Dedifferentiated amniotic fluid mesenchymal stem cell (primary cell): ENCODE measurements around the gene SPRING1.
A peak's percentile ranks its signal among the peaks of the same experiment; 100 is the strongest.

ENCODE experiments used
- DNase-seq: peaks from one replicate; pipeline ENCODE4 v3.0.0-alpha.2; 2016; ENCODE audit errors: extremely low spot score

The SPRING1 gene

DNA sequence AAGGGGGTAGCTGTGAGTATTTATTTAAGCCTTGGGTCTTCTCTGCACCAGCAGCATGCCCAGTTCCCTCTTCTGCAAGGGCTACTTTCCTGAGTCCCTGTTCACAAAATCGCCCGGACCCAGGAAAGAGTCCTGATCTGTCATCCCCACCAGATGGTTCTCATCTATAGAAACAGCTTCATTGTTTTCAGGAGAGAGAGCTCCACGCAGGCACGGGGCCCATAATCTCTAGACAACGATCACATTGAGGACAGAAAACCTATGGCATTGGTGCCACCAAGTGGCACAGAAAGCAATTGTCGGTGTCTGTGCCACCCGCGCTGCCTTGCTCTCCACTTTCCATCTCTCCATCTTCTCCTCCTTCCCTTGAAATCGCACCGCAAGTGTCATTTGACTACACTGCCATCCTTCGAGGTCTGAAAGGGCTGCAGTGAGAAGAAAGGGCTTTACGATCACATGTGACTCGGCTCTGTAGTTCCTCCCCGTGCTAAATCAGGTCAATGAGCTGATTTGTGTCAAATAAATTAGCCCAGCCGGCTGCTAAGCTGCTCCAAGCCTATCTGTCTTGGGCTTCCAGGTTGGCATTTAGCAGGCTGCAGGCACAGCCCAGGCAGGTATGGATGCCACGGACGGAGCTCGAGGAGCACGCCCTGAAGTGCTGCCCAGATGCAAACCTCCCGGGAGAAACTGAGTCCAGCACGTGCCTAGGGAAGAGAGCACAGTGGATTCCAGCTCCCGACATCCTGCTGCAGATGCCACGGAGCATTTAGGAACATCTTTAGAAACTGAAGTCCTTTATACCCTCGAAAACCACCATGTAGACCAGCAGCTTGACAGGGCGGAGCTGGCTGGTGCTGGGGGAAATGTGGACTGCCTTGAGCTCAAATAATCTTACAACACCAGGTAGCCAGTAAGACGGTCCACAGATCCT is 28.8 kb downstream of the SPRING1 start:
- peak; percentile 79 for DNase-seq

DNA sequence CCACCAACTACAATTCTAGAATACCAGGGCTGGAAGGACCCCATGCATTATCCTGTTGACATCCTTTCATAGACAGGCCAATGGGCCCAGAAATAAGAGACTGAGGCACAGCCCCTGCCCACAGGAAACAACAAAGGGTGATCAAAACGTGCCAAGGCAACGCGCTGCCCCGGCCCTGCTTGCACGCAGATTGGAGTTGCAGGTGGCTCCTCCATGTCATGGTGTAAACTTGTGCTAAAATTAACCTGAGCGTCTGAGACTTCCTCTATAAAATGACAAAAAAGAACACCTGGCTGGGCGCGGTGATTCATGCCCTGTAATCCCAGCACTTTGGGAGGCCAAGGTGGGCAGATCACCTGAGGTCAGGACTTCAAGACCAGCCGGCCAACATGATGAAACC is 30.1 kb downstream of the SPRING1 start:
- no peak for DNase-seq

DNA sequence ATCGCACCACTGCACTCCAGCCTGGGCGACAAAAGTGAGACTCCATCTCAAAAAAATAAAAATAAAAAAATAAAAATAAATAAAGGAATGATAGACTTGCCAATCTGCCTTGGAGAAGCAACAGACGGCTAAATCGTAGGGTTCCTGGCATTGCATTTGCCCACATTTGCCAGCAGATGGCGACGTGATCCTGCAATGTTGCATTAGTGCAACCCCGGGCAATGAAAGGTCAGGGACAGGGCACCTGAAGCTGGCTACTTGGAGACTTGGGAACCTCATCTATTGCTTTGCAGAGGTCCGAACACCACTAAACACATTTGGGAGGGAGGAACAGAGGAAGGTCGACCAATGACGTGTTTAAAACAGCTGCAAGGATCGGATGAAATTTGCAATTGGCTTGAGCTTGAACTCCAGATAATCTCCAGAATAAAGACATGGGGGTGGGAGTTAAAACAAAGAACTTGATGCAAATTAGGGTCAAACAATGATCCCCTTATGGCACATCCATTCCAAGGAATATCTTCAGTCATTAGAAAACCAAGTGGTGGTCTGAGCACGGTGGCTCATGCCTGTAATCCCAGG is 34.6 kb downstream of the SPRING1 start:
- DNase-seq = no peak

DNA sequence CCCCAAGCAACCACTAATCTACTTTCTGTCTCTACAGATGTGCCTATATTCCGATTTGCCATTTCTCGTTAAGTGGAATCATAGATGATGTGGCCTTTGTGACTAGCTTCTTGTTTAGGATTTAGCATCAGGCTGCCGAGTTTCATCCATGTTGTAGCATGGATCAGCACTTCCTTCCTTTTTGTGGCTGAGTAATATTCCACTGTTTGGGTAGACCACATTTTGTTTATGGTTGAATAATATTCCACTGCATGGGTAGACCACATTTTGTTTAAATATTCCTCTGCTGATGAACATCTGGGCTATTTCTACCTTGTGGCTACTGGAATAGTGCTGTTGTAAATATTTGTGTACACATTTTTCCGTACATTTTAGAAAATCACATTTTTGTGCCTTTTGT is 36.4 kb downstream of the SPRING1 start:
- no peak for DNase-seq

DNA sequence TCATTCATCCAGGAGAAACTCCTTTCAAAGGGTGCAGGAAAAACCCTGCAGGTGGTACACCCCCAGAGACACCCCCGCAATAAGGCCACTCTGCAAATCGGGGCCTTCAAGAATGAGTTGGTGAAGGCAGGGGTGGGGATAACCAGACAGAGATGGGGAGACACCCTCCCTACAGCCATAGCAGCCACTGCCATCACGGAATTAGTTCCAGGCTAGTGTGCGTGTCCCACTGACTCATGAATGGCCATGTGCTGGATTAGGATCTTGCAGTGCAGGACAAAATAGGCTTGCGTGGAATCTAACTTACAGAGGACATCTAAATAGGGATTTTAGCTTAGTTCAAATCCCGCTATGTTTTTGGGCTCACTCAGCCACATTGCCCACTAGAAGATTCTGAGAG is 37.8 kb downstream of the SPRING1 start:
- no peak for DNase-seq

DNA sequence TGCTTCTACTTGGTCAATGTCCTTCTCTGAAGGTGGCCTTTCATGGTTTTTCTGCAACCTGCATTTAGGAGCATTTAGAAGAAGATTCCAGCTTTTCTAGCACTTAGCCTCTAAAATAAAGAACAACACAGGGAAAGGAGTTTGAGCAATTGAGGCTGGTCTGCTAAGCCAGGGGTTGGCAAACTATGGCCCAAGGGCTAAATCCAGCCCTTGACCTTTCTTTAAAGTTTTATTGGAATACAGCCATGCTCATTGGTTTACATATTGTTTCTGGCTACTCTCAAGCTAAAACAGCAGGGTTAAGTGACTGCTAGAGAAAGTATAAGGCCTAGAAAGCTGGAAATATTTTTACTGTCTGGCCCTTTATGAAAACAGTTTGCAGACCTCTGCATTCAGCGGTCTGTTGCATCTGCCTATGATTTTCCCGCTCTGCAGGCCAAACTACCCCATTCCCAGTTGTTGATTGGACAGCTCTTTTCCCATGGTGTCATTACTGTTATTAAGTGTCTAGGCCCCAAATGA is 39.3 kb downstream of the SPRING1 start:
- DNase-seq = no peak

DNA sequence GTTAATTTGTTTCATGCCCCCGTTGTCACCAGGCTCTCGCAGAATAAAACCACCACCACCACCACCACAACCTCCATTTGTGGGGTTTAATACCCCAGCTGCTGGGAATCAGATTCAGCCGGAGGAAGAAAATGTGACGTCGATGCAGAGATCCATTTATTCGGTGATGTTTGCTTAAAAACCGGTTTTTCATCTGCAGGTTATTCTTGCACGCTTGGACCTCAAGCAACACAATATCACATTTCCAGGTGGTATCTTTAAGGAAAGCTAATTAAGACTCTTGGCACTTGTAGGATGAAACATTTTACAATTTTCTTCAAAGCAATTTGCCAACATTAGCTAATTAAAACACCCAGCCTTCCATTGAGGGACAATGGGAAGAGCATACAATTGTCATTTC is 39.8 kb downstream of the SPRING1 start:
- no peak for DNase-seq

DNA sequence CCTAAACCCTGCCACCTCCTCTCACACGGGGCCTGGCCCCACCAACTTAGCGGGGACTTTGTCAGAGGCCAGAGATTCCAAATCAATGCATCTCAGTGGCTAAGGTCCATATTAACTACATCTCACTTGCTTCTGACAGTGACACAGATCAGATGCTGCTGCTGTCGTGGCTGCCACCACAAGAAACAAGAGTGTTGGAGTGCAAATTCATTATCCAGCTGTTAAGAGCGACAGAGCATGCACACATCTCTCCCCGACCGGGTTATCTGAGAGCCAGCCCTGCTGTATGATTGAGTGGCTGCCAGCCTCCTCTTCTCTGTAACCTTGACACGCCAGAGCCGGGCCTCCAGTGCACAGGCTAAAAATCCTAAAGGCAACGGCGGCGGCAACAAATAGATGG is 40.2 kb downstream of the SPRING1 start:
- DNase-seq = no peak

DNA sequence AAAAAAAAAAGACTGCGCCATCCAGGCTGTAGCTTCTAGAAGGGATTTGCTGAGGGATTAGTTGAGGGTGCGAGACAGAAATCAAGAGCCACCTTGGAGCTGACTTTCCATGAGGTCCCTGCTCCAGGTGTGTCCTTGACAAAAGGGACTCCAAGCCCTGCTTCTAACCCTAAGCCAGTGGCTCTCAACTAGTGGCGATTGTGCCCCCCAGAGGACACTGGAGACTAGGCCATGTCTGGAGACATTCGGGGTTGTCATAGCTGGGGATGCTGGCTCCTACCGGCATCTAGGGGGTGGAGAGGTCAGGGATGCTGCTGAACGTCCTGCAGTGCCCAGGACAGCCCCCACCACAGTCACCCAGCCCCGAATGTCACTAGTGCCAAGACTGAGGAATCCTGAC is 40.6 kb downstream of the SPRING1 start:
- DNase-seq = no peak

DNA sequence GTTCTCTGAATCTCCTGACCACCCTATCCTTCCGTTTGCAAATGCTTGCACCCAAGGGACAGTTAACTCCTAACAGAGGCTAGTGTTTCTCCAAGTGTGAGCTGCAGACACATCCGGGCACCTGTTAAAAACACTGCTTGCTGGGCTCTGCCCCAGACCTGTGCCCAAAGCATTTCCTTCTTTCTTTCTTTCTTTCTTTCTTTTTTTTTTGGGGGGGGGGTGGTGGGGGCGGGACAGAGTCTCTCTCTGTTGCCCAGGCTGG is 42.5 kb downstream of the SPRING1 start:
- no peak for DNase-seq

DNA sequence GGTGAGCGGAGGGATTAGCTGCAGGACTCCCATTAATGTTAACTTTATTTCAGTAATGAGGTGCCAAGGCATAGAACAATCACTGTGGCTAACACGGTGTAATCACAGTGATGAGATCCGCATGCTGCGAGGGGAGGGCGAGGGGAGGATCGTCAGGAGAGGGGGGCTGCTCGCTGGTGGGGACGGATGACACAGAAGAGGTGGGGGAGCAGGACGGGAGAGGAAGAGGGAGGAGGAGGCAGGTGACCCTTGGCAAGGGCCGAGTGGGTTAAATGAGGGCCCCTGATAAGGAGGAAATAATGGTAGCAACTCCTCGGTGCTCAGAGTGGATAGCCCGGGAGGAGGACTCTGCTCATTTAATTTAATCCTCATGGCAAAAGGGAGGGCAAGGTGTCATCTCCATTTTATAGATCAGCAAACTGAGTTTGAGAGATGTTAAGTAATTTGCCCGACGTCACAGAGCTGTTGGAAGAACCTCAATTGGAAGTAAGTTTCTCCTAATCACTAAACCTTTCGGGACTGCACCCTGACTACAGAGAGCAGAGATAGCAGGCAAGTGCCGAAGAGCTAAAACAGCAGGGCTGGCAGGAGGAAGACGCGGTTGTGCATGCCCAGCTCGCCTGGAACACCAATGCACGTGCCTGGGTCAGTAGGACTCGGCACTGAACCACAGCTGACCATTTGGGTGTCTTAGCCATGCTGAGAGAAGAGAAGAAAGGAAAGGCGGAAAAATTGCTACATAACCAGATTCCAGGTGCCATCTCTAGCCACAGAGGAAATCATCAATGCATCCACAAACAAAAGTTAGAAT is 43.0 kb downstream of the SPRING1 start:
- no peak for DNase-seq

DNA sequence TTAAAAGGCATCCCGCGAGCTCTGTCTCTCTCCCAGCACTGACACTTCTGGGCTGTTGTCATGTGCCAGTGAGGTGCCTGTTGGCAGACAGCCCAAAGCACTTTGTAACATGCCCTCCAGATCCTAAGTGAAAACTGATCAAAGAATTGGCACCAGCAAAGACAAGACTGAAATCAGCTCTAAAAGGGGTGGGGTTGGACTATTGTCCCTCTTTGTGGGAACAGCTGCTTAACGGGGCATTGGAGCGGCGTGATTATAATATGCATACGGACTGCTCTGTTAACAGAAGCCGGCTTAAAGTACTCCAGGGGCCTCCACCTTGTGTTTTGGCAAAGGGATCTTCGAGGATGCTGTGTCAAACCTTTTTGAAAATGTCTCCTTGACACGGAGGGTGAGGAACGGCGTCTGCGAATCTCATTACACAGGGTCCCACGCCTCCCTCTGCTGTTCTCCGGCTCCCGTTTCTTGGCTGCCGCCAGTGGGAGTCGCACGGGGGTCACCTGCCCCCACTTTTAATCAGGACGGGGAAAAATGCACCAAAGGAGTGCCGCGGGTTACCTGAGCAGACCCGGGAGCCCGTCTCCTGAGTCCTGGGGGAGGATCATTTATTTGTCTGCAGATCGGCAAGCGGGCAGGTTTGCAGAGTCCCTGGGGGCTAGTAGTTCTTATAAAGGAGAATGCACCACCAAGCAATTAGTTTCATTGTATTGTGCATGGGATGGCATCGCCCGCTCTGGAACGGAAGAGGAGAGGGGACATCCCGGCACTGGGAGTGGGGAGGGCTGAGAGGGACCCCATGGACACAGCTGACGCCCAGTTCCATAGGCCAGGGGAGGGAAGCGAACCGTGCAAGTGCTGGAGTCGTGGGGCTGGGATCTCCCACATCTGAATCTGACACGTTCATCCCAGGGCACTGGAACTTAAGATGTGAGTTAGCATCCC is 44.3 kb downstream of the SPRING1 start:
- DNase-seq = no peak

DNA sequence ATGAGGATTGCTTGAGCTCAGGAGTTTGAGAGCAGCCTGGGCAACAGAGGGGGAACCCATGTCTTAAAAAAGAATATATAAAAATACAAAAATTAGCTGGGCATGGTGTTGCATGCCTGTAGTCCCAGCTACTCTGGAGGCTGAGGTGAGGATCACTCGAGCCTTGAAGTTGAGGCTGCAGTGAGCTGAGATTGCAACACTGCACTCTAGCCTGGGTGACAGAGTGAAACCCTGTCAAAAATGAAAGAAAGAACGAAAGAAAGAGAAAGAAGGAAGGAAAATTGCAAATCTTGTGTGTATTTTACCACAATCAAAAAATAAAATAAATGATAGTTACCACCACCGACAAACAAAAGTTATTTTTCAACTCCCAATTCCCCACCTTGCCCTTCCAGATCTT is 45.3 kb downstream of the SPRING1 start:
- DNase-seq = no peak

DNA sequence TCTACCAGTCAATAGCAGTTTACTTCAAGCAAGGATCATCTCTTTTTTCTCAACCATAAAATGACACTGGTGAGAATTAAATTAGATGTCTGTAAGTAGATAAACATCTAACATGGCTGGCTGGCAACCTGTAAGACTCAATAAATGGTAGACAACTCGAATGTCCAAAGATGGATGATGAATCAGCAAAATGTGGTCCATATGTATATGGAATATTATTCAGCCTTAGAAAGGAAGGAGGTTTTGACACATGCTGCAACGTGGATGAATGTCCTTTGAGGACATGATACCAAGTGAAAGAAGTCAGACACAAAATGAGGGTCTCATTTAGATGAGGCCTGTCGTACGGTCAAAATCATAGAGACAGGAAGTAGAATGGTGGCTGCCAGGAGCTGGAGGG is 46.2 kb downstream of the SPRING1 start:
- no peak for DNase-seq

DNA sequence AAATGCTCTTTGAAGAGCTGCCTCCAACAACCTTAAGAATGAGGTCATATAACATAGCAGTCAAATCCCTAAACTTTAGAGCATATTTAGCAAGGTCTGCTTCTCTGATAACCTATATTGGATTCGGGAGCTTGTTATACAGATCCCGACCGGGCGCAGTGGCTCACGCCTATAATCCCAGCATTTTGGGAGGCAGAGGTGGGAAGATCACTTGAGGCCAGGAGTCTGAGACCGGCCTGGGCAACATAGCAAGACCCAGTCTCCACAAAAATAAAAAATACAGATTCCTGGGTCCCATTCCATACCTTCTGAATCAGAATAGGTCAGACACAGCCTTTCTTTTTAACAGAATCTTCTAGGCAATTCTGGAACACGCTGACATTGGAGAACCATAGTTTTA is 46.7 kb downstream of the SPRING1 start:
- DNase-seq = no peak

DNA sequence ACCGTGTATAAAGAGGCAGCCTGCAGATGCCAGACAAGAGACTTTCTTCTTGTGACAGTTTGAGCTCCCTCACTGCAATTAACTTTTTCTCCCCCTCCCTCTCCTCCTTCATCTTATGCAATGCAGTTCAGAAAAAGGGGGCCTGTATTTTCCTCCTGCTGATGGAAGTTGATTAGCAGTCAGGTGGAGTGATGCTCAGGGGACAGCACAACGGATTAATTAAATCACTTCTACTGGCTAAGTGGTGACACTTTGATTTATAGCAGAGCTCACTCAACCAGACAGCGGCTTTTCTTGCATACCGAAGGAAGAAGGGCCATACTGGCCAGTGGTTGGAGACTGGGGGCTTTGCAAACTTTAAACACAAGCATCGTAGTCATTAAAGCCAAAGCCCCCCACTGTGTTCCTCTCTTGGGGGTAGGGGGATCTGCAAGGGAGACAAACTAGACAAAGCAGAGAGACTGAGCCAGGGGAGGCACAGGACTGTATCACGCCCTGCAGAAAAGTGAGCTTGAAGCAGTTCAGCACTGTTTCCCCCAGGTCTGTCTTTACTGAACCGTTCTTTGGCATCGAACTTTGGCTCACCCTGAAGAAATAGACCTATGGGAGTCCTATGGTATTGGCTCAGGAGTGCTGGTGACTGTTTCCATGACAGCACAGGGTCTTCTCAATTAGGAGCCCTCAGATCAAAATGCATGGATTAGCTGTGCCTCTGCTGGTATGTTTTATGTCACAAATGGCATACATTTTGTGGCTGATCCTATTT is 47.7 kb downstream of the SPRING1 start:
- no peak for DNase-seq

DNA sequence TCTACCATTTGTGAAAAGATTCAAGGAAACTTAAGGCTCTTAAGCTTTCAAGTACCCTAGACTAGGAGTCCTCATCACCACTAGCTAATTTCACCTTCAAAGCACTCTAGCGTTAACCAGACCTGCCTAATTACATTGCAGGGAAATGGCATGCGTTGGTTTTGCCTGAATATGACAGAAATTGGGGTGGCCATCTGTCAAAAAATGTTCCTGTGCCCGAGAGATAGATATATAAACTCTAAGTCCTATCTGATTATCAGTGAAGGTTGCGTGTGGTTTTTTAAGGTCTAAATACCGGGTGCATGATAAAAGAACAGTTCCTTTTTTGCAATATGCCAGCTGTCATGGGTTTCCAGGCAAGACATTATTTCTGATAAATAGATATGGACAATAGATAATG is 48.3 kb downstream of the SPRING1 start:
- no peak for DNase-seq
